ENCODE results near the gene PHF23.

The PHF23 gene

DNA sequence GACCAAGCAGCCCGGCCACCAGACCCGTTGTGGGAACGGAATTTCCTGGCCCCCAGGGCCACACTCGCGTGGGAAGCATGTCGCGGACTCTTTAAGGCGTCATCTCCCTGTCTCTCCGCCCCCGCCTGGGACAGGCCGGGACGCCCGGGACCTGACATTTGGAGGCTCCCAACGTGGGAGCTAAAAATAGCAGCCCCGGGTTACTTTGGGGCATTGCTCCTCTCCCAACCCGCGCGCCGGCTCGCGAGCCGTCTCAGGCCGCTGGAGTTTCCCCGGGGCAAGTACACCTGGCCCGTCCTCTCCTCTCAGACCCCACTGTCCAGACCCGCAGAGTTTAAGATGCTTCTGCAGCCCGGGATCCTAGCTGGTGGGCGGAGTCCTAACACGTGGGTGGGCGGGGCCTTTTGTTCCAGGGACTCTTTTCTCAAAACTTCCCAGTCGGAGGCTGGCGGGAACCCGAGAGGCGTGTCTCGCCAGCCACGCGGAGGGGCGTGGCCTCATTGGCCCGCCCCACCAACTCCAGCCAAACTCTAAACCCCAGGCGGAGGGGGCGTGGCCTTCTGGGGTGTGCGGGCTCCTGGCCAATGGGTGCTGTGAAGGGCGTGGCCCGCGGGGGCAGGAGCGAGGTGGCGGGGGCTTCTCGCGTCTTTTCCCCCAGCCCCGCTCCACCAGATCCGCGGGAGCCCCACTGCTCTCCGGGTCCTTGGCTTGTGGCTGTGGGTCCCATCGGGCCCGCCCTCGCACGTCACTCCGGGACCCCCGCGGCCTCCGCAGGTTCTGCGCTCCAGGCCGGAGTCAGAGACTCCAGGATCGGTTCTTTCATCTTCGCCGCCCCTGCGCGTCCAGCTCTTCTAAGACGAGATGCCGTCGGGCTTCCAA is 42.1 kb upstream of the PHF23 start, which contains the start of gene SLC2A4:
Gene SLC2A4, plus strand, starts transcription at position 645 of the 879 bp plus-strand sequence. Its CDS starts 217 bp downstream, at position 862.
- TF ChIP-seq ZFX (IDR thresholded peaks at IDR 0.05; ENCODE audit: borderline replicate concordance): no peak
- TF ChIP-seq, protein P1, sequence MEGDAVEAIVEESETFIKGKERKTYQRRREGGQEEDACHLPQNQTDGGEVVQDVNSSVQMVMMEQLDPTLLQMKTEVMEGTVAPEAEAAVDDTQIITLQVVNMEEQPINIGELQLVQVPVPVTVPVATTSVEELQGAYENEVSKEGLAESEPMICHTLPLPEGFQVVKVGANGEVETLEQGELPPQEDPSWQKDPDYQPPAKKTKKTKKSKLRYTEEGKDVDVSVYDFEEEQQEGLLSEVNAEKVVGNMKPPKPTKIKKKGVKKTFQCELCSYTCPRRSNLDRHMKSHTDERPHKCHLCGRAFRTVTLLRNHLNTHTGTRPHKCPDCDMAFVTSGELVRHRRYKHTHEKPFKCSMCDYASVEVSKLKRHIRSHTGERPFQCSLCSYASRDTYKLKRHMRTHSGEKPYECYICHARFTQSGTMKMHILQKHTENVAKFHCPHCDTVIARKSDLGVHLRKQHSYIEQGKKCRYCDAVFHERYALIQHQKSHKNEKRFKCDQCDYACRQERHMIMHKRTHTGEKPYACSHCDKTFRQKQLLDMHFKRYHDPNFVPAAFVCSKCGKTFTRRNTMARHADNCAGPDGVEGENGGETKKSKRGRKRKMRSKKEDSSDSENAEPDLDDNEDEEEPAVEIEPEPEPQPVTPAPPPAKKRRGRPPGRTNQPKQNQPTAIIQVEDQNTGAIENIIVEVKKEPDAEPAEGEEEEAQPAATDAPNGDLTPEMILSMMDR (IDR thresholded peaks at IDR 0.05): no peak
- peak within 1 kb of the TSS; percentile 69 for H3K27ac ChIP-seq

GRCh38 chr17:7280519-7281073 is 41.3 kb upstream of the PHF23 start:
- TF ChIP-seq, protein P1 (IDR thresholded peaks at IDR 0.05): peak; percentile 86
- no peak for TF ChIP-seq ZFX (IDR thresholded peaks at IDR 0.05; ENCODE audit: borderline replicate concordance)
- peak overlapping the region; percentile 69 for H3K27ac ChIP-seq

DNA sequence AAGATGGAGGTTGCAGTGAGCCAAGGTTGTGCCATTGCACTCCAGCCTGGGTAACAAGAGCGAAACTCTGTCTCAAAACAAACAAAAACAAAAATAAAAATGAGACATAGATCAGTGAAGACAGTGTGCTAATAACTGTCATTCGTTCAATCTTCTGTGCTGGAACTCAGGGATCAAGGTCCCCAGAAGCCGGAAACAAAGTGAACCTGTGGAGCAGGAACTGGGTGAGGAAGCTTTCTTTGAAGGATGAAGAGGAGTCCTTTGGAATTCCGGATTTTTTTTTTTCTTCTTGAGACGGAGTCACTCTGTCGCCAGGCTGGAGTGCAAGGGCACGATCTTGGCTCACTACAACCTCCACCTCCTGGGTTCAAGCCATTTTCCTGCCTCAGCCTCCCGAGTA is 40.2 kb upstream of the PHF23 start:
- no peak overlapping the region; the same call in 1 of the 2 replicates for H3K27ac ChIP-seq
- TF ChIP-seq, protein P1 (IDR thresholded peaks at IDR 0.05): no peak
- TF ChIP-seq ZFX (IDR thresholded peaks at IDR 0.05; ENCODE audit: borderline replicate concordance): no peak

GRCh38 chr17:7266784-7267183 is 27.5 kb upstream of the PHF23 start:
- TF ChIP-seq, protein P1 (IDR thresholded peaks at IDR 0.05): no peak

GRCh38 chr17:7263801-7264078 is 24.5 kb upstream of the PHF23 start:
- TF ChIP-seq, protein P1 (IDR thresholded peaks at IDR 0.05): no peak
- TF ChIP-seq ZFX (IDR thresholded peaks at IDR 0.05; ENCODE audit: borderline replicate concordance): no peak
- H3K27ac ChIP-seq: peak overlapping the region; percentile 99

More at GRCh38 chr17:7266784-7267183, 27.5 kb upstream of the PHF23 start:
- peak overlapping the region; percentile 61 for H3K27ac ChIP-seq

DNA sequence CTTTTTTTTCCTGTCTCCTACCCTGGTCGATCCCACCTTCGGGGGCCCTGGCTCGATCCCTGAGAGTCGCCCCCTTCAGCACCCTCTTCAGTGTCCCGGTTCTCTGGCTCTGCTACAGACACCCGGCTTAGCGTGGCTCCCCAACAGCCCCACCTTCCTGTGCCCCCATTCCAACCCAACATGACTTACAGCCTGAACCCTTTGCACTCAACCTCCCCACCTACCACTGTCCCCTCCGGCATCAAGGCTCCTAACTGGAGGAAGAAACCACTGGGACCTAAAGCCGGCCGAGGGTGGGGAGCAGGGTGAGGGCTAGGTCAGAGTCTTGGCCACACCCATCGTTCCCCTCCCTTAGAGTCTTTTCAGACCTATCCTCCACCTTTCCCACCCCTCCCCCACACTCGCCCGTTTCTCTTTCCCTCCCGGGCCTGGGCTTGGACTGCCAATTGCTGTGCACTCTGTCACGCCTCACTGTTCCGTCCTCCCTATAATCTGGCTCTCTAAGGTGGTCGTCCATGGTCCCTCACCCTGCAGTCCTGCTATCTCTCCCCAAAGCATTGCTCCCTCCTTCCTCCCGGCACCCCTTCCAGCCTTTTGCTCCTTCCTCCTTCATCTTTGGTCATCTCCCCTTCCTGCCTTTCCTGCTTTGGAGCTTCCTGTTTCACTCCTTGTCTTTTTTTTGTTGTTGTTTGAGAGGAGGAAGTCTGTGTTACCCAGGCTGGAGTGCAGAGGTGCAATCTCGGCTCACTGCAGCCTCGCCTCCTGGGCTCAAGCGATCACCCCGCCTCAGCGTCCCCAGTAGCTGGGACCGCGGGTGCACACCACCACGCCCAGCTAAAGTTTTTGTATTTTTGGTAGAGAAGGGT is 23.9 kb upstream of the PHF23 start:
- peak overlapping the region; percentile 99 for H3K27ac ChIP-seq

More for the DNA sequence above, 23.9 kb upstream of the PHF23 start:
- TF ChIP-seq, protein P1 (IDR thresholded peaks at IDR 0.05): no peak
- no peak for TF ChIP-seq ZFX (IDR thresholded peaks at IDR 0.05; ENCODE audit: borderline replicate concordance)

Measured in 22Rv1 (cell line).